K562 (cell line): ENCODE results near the gene RPL38.

ENCODE experiments used
- CEBPB ChIP-seq: fragments of 450-650 bp; IDR thresholded peaks from 2 replicates; pipeline ENCODE4 v1.6.1; 2016; ENCODE audit warnings: missing genetic modification characterization, missing compliant biosample characterization
- TF ChIP-seq, protein P1 (sequence below): sonication (generic); formaldehyde crosslinking; IDR thresholded peaks from 2 replicates; pipeline ENCODE4 v1.8.0; 2022; ENCODE audit warnings: mild to moderate bottlenecking, missing genetic modification reagents

DNA sequence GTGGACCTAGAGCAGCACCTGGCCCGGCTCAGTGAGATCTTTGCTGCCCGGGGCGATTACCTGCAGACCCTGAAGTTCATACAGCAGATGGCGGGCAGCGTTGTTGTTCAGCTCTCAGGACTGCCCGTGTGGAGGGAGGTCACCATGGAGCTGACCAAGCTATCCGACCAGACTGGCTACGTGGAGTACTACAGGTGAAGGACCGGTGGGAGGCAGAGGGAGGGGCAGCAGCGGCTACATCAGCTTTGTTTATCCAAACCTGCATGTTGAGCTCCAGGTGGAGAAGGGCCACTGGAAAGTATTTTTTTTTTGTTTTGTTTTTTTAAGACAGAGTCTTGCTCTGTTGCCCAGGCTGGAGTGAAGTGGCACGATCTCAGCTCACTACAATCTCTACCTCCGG is 33.8 kb downstream of the RPL38 start:
- no peak for TF ChIP-seq CEBPB (tag)
- TF ChIP-seq, protein P1, sequence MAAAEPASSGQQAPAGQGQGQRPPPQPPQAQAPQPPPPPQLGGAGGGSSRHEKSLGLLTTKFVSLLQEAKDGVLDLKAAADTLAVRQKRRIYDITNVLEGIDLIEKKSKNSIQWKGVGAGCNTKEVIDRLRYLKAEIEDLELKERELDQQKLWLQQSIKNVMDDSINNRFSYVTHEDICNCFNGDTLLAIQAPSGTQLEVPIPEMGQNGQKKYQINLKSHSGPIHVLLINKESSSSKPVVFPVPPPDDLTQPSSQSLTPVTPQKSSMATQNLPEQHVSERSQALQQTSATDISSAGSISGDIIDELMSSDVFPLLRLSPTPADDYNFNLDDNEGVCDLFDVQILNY (CRISPR knock-in tag), result no peak
